NCI-H2171 treated with DMSO at 0.1 percent for 48 hours (cell line): ENCODE results near the gene VSTM4.

Experiments
- DNase-seq: peaks from one replicate; lab custom pipeline; 2025; lab: John Stamatoyannopoulos, UW

The VSTM4 gene

DNA sequence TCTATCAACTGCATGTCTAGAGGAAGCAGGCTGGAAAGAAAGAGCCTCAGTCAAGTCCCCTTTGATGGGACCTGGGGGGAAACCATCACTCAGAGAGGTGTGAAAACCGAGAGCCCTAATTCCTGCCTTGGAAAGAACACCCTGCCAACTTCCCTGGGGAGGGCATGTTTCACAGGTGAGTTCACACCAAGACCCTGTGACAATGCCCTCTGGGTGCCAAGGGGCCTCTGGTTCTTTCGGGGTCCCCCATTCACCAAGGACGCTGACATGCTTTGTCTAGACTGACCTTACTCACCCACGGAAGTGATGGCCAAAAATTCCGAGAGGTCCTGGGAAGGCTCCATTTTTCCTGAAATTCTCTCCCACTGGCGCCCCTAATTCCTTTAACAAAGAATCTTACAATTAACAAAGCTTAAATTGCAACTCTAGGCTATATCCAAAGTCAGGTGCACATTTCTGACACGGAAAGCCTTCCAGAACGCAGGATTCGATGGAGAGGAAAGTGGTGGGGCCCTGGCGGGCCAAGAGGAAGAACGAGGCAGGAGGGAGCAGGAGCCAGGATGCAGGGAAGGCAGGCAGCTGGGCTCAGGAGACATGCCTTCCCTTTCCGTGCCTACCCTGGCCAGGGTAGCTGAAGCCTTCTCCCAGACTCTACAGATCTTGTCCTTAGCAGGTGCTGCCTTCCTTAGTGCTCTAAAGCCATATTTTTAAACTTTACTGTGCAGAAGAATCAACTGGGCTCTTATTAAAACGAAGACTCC is 23.7 kb downstream of the VSTM4 start:
- DNase-seq, result no peak

- no peak for DNase-seq
Measured at GRCh38 chr10:49090696-49091380, 24.5 kb downstream of the VSTM4 start.

DNA sequence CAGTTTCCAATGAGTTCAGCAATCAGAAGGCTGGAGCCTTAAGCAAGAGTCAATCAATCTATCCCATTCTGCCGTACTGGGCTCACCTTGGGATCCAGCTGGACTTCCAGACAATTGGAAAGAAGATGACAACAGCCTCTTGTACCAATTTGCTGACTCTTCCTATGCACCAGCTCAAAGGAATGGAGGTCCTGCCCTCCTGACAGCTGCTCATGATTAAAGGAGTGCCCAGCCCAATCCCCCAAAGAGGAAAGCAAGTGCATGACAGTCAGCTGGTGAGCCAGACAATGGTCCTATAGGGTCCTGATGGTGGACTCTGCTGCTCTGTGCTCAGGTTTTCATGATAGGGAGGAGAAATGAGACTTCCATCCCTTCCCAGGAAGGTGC is 25.1 kb downstream of the VSTM4 start:
- no peak for DNase-seq

- DNase-seq, result no peak
Measured at GRCh38 chr10:49089557-49090188, 25.6 kb downstream of the VSTM4 start.

DNA sequence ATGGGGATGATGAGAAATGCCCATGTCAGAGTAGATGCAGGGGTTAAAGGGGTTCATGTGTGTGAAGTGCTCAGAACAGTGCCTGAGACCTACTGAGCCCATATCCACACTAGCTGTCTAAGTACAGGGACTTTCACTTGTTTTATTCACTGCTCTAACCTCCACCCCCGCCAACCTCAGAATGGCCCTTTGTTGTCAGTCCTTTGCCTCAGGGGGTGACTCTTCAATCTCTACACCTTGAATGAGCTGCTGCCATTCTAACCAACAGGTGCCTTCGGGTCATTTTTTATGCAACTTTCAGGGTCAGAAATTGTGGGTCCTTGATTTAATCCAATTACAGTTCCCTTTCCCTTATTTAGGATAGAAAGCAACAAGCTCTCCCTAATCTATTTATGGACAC is 26.2 kb downstream of the VSTM4 start:
- no peak for DNase-seq

- DNase-seq, result no peak
Measured at GRCh38 chr10:49086889-49087288, 28.4 kb downstream of the VSTM4 start.

- DNase-seq, result no peak
Measured at GRCh38 chr10:49083261-49083660, 32.1 kb downstream of the VSTM4 start.

DNA sequence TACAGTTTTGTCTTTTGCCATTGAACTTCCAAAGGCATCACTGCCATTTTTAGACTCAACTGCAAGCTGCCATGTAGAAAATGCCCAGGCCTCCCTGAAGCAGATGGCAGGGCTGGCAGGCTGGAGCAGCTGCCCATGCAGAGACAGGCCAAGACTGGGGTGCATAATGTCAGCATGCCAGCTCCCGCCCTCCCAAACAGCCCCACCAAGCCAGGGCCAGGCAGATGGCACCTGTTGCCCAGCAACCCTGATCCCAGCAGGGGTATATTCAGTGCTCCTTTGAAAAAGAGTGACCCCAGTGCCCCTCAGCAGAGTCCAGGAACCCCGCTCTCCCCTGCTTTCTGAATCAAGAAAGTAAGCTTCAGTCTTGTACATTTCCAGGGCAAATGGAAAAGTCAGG is 32.6 kb downstream of the VSTM4 start:
- no peak for DNase-seq

DNA sequence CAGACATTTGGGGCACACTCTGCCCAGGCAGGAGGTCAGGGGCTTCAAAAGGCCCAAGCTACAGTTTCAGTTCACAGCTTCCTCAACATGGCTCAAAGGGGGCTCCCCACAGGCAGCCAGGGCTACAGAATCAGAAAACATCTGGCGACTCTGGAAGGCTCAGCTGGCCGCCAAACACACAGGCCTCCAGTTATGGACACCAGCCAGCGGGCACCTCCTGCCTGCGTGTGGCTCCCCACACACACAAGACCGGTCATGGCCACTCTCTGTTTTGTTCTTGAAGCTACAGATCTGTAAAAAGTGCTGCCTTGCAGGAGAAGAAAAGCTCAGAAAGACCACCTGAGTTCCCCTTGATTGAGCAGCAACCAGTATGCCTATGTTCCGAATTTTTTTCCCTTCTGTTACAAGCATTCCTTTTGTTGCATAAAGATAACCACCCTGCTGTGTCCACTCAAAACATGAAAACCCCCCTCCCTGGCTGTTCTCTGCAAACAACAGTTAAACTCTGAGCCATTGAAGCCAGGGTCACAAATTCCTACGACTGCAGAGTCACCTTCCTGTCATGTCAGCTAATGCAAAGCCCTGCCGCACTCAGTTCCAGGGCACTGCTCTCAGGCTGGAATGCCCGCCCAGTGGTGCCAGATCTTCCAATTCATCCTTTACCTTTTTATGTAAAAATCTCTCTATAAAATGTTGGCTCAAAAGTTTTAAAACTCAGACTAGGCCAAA is 33.6 kb downstream of the VSTM4 start:
- DNase-seq, result no peak

- no peak for DNase-seq
Measured at GRCh38 chr10:49080965-49081364, 34.4 kb downstream of the VSTM4 start.

DNA sequence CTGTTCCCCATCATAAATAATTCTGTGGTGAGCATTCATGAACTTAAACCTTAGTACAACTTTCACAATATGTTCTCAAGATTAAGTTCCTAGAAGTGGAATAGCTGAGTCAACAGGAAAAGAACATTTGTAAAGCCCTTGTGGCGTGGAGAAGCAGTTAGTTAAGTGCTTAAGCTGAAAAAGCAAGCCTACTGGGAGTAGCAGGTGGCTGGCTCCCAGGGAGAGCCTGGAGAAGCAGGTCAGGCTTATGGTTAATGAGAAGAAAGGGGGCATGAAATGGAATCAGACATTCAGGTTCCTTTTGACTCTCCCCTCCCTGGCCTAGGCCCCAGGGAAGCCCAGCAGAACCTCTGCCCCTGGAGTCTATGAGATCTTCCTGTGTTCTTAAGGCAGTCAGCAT is 35.3 kb downstream of the VSTM4 start:
- no peak for DNase-seq

DNA sequence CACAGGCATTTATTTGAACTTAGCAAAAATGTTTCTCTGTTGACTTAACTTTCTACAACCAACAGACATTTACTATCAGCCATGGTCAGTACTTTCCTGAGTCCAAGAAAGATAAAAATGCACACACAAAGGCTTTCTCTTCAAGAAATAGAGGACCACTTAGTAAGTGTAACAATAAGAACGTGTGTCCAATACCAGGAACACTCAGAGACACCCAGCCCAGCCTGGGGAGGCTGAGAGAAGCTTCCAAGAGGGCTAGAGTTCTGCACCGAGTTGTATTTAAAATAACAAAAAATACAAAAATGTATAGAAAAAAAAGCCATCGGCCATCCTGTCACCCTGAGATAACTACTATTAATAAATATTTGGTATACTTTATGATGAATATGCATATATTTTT is 35.8 kb downstream of the VSTM4 start:
- DNase-seq, result no peak

DNA sequence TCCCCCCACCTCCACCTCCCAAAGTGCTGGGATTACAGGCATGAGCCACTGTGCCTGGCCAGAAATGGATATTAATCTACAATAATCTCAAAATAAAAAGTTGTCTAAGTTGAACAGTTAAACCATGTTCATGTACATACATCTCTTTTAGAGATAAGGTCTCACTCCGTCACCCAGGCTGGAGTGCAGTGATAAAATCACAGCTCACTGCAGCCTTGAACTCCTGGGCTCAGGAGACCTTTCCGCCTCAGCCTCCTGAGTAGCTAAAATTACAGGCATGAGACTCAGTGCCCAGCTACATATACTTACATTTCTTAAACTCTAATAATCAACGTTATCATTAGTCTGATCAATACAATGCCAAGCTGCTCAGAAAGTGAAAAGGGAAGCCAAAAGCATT is 36.2 kb downstream of the VSTM4 start:
- DNase-seq, result no peak

- DNase-seq, result no peak
Measured at GRCh38 chr10:49078433-49078832, 36.9 kb downstream of the VSTM4 start.

DNA sequence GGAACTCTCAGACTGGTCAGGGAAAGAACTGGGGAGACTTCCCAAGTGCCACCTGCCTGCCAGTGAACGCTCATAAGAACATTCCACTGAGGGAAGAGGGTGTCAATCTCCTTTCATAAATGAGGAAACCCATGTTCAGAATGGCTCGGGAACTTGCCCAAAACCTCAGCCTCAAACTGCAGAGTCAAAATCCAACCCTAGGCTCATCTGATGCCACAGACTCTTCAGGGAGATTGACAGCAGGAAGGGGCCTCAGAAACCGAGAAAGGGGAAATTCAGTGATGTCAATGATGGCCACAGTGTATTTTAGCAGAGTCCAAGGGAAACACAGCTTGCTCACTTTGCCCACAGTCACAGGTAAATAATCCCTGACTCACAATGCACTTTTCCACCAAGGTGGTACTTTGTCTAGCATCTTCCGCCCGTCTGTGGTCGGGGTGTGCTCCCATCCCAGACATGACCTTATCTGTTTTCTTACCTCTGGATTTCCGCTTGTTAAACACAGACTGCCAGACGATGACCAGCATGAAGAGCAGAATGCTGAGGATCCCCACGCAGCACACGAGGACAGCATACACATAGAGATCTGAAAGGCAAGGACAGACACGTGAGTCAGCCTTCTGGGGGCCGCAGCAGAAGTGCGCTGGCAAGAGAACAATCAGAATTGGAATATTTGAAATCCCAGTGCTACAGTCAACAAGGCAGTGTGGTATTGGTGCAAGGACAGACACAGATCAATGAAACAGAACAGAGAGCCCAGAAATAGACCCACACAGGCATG is 38.4 kb downstream of the VSTM4 start:
- DNase-seq, result no peak

GRCh38 chr10:49076319-49076718 is 39.0 kb downstream of the VSTM4 start:
- no peak for DNase-seq

GRCh38 chr10:49075743-49076142 is 39.6 kb downstream of the VSTM4 start:
- no peak for DNase-seq

- DNase-seq, result no peak
Measured at GRCh38 chr10:49074836-49075682, 40.3 kb downstream of the VSTM4 start.

GRCh38 chr10:49072166-49072885 is 43.0 kb downstream of the VSTM4 start:
- no peak for DNase-seq

GRCh38 chr10:49071160-49071761 is 44.1 kb downstream of the VSTM4 start:
- DNase-seq, result no peak
